OCI-LY3 (cell line): ENCODE data around the gene ADD3.

Source experiments
- CTCF ChIP-seq: fragments of 200-600, 300-600 bp; sonication (generic); IDR thresholded peaks from 2 replicates; pipeline ENCODE4 v1.5.1; 2014; ENCODE audit warnings: antibody characterized with exemption, low read length, low read depth
- EZH2phosphoT487 ChIP-seq: fragments of 200-600 bp; shearing (Covaris generic); IDR thresholded peaks from 2 replicates; pipeline ENCODE4 v1.6.1; 2018; ENCODE audit warnings: antibody characterized with exemption, mixed run types, low read depth

- TF ChIP-seq CTCF: no peak
- TF ChIP-seq EZH2phosphoT487: no peak
Measured at GRCh38 chr10:110083884-110084283, 76.1 kb downstream of the ADD3 start.
